ENCODE results near the gene GLIS1.

GRCh38 chr1:53469373-53469772 lies 269.6 kb downstream of the GLIS1 start:
- TF ChIP-seq POLR2AphosphoS5 (IDR thresholded peaks at IDR 0.05; ENCODE audit: borderline replicate concordance, low read depth, low read length) (no peak), EZH2 (IDR thresholded peaks at IDR 0.05) (no peak)

Measured in SK-N-MC (cell line).